GM19099 (cell line): ENCODE data around the gene AIG1.

Experiments used
- POLR2A ChIP-seq: IDR thresholded peaks from 3 replicates; pipeline ENCODE4 v1.6.1; 2011; ENCODE audit warnings: low read depth; ENCODE audit not compliant: insufficient read length; ENCODE audit errors: extremely low read depth

The AIG1 gene

GRCh38 chr6:143234734-143235133 lies 174.0 kb downstream of the AIG1 start:
- TF ChIP-seq POLR2A, result no peak

DNA sequence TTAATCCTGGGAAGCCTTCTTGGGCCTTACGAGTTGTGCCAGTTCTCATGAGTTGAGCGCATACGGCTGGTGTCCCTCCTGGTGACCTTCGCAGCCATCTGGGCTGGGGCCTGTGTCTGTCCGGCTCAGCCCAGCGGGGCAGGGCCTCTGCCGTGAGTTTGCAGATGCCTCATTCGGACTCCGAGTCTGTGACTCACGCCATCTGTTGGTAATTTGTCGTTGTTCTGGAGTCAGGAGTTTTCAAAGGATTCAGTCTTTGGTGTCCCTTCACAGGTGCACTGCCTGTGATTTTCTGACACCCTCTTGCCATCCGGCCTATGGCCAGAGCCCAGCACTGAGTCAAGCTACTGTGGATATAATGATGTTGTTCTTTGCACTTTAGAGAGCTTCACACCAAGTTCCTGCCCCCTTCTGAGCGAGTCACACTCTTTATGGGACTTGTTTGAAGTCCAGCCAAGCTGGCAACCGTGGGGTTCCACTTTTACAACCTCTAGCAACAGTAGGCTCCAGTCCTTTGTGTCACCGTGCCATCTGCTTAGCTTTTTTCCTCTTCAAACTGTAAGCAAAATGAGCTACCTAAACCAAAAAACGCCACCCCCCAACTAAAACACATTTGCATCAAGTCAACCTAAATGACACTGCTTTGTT lies 175.6 kb downstream of the AIG1 start:
- no peak for TF ChIP-seq POLR2A

GRCh38 chr6:143238306-143238705 lies 177.6 kb downstream of the AIG1 start:
- TF ChIP-seq POLR2A, result no peak

DNA sequence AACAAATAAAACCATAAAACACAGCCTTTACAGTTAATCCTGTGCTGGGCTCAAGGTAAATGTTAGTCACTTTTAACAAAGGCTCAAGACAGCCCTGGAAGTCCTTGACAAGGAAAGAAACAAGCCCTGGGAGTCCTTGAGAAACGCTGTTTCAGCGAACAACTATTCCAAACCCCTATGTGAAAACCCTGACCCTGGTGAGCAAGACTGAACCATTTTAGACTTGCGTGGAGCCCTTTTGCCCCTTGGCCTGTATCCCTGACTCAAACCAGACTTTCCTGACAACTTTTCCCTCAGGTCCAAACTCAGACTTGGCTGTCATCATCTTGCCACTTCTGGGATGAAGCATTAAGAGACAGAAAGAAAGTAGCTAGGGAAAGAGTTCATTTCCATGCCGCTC lies 180.4 kb downstream of the AIG1 start:
- TF ChIP-seq POLR2A, result no peak

- no peak for TF ChIP-seq POLR2A
Observed at GRCh38 chr6:143241911-143242310, 181.2 kb downstream of the AIG1 start.

- no peak for TF ChIP-seq POLR2A
Observed at GRCh38 chr6:143243786-143244185, 183.1 kb downstream of the AIG1 start.

DNA sequence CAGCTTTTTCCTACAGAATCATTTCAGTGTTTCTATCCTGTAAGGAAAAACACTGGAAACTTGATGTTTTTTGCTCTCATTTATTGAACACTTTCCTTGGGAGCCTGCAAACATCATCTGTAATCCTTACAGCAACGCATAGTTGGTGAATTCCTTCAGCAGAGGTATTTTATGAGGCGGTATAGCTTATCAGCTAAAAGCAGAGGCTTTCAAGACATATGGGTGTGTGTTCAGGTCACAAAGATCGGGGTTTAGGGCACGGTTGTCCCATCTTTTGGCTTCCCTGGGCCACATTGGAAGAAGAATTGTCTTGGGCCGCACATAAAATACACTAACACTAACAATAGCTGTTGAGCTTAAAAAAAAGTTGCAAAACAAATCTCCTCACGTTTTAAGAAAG lies 185.0 kb downstream of the AIG1 start:
- TF ChIP-seq POLR2A, result no peak

GRCh38 chr6:143247586-143247985 lies 186.9 kb downstream of the AIG1 start:
- no peak for TF ChIP-seq POLR2A

- no peak for TF ChIP-seq POLR2A
Observed at GRCh38 chr6:143248359-143248758, 187.7 kb downstream of the AIG1 start.

GRCh38 chr6:143251288-143251687 lies 190.6 kb downstream of the AIG1 start:
- TF ChIP-seq POLR2A, result no peak

DNA sequence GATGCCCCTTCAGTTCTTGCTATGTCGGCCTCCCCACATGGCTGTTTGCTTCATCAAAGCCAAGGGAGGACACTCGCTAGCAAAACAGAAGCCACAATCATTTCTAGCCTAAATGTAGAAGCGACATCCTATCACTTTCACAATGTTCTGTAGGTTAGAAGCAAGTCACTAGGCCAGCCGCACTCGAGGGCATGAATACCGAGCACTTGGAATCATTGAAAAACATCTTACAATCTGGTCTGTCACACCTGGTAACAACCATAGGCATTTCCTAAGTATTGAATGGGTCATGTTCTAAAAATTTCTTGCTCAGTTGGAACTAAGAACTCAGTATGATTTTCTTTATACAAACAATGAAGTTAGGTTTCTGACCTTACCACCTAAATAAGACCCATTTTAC lies 192.3 kb downstream of the AIG1 start:
- no peak for TF ChIP-seq POLR2A

DNA sequence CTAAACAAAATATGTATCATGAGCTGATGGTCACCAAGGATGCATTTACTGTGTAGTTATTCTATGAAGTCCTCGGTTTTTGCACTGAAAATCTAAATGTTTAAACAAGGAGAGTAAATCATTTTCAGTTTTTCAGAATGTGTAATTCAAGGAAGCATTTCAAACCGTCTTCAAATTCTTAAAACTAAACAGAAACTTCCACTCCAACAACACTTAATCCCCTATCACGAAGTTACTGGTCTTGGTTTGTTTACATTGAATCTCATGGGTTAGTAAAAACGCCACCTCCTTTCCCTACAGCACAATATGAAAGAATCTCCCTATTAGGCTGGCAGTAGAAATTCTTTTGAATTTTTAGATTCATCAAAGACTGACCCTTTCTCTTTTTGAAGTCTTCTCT lies 192.9 kb downstream of the AIG1 start:
- no peak for TF ChIP-seq POLR2A

DNA sequence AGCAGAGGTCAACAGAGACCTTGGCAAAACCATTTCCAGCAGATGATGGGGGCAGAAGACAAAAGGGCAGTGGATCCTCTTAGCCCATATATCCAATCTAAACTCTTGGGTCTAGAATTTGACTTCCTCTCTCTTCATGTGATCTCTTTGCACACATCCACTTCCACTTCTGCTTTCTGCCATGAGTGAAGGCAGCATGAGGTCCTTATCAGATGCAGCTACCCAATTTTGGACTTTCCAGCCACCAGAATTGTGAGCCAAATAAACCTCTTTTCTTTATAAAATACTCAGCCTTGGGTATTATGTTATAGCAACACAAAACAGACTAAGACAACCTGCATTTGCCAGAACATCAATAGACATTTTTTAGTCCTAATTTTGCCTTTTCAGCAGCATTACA lies 198.3 kb downstream of the AIG1 start:
- TF ChIP-seq POLR2A, result no peak

DNA sequence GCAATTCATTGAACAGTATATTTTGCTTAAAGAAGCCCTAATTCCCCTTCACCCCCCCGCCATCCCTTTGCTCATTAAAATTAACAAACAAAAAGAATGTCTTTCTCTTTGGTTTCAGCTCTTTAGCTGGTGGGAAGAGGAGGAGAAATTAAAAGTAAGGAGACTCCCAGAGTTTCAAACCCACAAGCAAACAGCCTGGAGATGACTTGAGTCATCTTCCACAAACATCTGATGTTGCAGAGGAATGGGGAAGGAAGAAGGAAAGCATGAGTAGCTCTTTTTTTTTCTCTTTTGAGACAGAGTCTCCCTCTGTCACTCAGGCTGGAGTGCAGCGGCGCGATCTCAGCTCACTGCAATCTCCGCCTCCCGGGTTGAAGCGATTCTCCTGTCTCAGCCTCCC lies 200.2 kb downstream of the AIG1 start:
- no peak for TF ChIP-seq POLR2A

DNA sequence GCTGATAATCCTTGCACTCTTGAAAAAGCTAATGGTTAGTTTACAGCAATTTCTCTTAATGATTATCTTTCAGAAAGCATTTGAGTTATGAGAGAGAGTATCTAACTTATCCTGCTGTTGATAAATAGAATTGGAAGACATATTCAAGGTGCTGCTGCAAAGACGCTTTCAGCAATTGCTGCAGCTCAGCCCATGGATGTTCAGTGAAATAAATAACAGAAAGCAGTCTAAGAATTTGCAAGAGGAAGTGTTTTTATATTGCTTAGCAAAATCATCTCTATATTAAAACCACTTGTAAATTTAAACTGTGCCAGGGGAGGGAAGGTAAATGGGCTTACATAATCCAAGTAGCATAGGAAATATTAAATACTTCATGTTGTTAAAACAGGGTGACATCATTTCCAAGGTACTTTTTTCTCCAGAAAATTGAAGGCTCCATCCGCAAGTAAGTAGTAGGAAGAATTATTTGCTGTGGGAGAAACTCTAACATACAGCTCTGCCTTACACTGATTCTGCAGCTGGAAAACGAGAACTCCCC lies 201.3 kb downstream of the AIG1 start:
- TF ChIP-seq POLR2A, result no peak

DNA sequence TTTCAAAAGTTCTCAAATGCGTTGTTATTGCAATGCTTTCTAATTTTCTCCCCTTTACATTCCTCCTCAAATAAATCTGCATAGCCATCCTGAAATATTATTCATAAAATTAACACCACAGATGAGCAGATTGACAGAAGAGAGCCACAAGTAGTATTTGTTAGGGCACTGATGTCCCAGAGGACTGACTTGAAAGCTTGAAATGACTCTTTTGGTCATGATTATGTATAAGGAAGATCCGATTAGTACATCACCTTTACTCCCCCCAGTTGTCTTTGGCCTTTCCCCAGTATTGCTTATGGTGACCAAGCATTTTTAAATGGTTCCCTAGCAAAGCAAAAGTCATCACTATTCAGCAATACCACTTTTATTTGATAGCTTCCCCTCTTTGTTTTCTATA lies 202.2 kb downstream of the AIG1 start:
- TF ChIP-seq POLR2A, result no peak

DNA sequence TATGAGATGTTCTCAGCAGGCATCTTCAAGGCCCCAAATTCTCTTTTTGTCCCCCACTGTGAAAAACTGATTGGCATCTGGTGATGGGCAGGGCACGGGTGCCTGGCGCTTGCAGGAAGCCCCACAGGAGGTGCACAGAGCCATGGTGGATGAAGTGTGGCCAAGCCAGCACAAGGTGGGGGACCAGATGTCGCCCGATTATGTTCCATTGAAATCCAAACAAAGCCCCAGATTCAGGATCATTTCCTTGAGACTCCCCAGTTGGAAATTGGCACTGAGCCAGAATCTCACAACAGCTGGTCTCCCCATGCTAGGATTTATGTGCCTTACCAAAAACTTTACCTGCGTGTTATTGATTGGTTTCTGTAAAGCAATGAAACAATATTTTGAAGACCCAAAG lies 203.7 kb downstream of the AIG1 start:
- TF ChIP-seq POLR2A, result no peak
